Fibroblast of peridontal ligament (primary cell): ENCODE measurements around the gene RTP2.
A peak's percentile ranks its signal among the peaks of the same experiment; 100 is the strongest.

Experiments
- DNase-seq: peaks from one replicate; pipeline ENCODE4 v3.0.0-alpha.2; 2010; ENCODE audit errors: extremely low read depth

RTP2 gene

GRCh38 chr3:187738331-187739093, 36.2 kb upstream of the RTP2 start:
- peak; percentile 96 for DNase-seq

- no peak for DNase-seq
Measured at GRCh38 chr3:187738071-187738330, 35.6 kb upstream of the RTP2 start.

- DNase-seq: peak; percentile 75
Measured at GRCh38 chr3:187737368-187738070, 35.2 kb upstream of the RTP2 start.

- DNase-seq: peak; percentile 44
Measured at GRCh38 chr3:187737006-187737367, 34.6 kb upstream of the RTP2 start.

- peak; percentile 72 for DNase-seq
Measured at GRCh38 chr3:187736418-187736871, 34.1 kb upstream of the RTP2 start.

GRCh38 chr3:187735837-187736236, 33.5 kb upstream of the RTP2 start:
- no peak for DNase-seq

GRCh38 chr3:187735383-187735782, 33.0 kb upstream of the RTP2 start:
- DNase-seq: no peak

- DNase-seq: peak; percentile 57
Measured at GRCh38 chr3:187734841-187735240, 32.5 kb upstream of the RTP2 start.

GRCh38 chr3:187733371-187733770, 31.0 kb upstream of the RTP2 start:
- no peak for DNase-seq

GRCh38 chr3:187729598-187729997, 27.2 kb upstream of the RTP2 start:
- no peak for DNase-seq

GRCh38 chr3:187728940-187729583, 26.7 kb upstream of the RTP2 start:
- no peak for DNase-seq

- DNase-seq: no peak
Measured at GRCh38 chr3:187728248-187728647, 25.9 kb upstream of the RTP2 start.

GRCh38 chr3:187726564-187726963, 24.2 kb upstream of the RTP2 start:
- no peak for DNase-seq

GRCh38 chr3:187725653-187726370, 23.5 kb upstream of the RTP2 start:
- peak; percentile 72 for DNase-seq

GRCh38 chr3:187725224-187725623, 22.9 kb upstream of the RTP2 start:
- DNase-seq: no peak

GRCh38 chr3:187722206-187722612, 19.9 kb upstream of the RTP2 start:
- DNase-seq: no peak

- DNase-seq: no peak
Measured at GRCh38 chr3:187721055-187721454, 18.7 kb upstream of the RTP2 start.

- DNase-seq: no peak
Measured at GRCh38 chr3:187720337-187720670, 17.9 kb upstream of the RTP2 start.

GRCh38 chr3:187719628-187720336, 17.4 kb upstream of the RTP2 start:
- DNase-seq: no peak

- no peak for DNase-seq
Measured at GRCh38 chr3:187718802-187719201, 16.4 kb upstream of the RTP2 start.

- DNase-seq: peak; percentile 58
Measured at GRCh38 chr3:187717572-187717971, 15.2 kb upstream of the RTP2 start.

GRCh38 chr3:187714404-187714979, 12.1 kb upstream of the RTP2 start:
- DNase-seq: peak; percentile 79
